Skin of body (tissue), 2 donors: ENCODE data around the gene COBLL1. TPM values are rescaled to one million over a fixed set of nuclear protein-coding genes. Genes with fewer than 3 reads are reported as not detected.

ENCODE experiments used
- DNase-seq: peaks from one replicate; lab custom pipeline; 2025; lab: John Stamatoyannopoulos, UW
- total RNA-seq: library from RNA; depleted of rRNA; stranded (reverse); fragments of >200 nt; gene quantifications from one replicate; pipeline ENCODE4 v1.2.3, GENCODE V29; 2014

COBLL1 gene
- total RNA-seq, 1 donor from 2014 or later: 25.9 TPM

GRCh38 chr2:164677733-164678132 lies 163.9 kb downstream of the COBLL1 start:
- no peak for DNase-seq

- DNase-seq: no peak
Measured at GRCh38 chr2:164677271-164677670, 164.4 kb downstream of the COBLL1 start.

GRCh38 chr2:164675687-164676086 lies 165.9 kb downstream of the COBLL1 start:
- DNase-seq: no peak

GRCh38 chr2:164675027-164675426 lies 166.6 kb downstream of the COBLL1 start:
- DNase-seq: no peak

- DNase-seq: no peak
Measured at GRCh38 chr2:164671664-164672396, 169.8 kb downstream of the COBLL1 start.

- DNase-seq: no peak
Measured at GRCh38 chr2:164669291-164669690, 172.3 kb downstream of the COBLL1 start.

GRCh38 chr2:164667566-164667965 lies 174.1 kb downstream of the COBLL1 start:
- no peak for DNase-seq

- no peak for DNase-seq
Measured at GRCh38 chr2:164664070-164664469, 177.6 kb downstream of the COBLL1 start.

- no peak for DNase-seq
Measured at GRCh38 chr2:164662868-164663631, 178.6 kb downstream of the COBLL1 start.

GRCh38 chr2:164662066-164662465 lies 179.6 kb downstream of the COBLL1 start:
- no peak for DNase-seq

- DNase-seq: no peak
Measured at GRCh38 chr2:164661349-164661748, 180.3 kb downstream of the COBLL1 start.

- no peak for DNase-seq
Measured at GRCh38 chr2:164657129-164657528, 184.5 kb downstream of the COBLL1 start.

GRCh38 chr2:164655750-164656149 lies 185.9 kb downstream of the COBLL1 start:
- DNase-seq: no peak

GRCh38 chr2:164655336-164655735 lies 186.3 kb downstream of the COBLL1 start:
- DNase-seq: no peak

- DNase-seq: no peak
Measured at GRCh38 chr2:164651361-164651760, 190.3 kb downstream of the COBLL1 start.

GRCh38 chr2:164644036-164644700 lies 197.5 kb downstream of the COBLL1 start:
- no peak for DNase-seq

- no peak for DNase-seq
Measured at GRCh38 chr2:164642946-164643555, 198.6 kb downstream of the COBLL1 start.

GRCh38 chr2:164642268-164642667 lies 199.4 kb downstream of the COBLL1 start:
- no peak for DNase-seq
